ENCODE data around the gene PGAM5. TPM values are rescaled to one million over a fixed set of nuclear protein-coding genes. Genes with fewer than 3 reads are reported as not detected.

The PGAM5 gene
- total and polyA plus RNA-seq, 11 donors = 20.7 to 46.5 (median 27.6) TPM

GRCh38 chr12:132662901-132663755, 47.5 kb upstream of the PGAM5 start:
- H3K27me3 ChIP-seq = no peaks in the 10 kb centered on the region
- ATAC-seq (no peak), DNase-seq (no peak)
- H3K27ac ChIP-seq = no peak overlapping the region
- intact Hi-C loops (cut with DNase I) = no loop called here
- no peaks in the 10 kb centered on the region for H3K4me1 ChIP-seq
- TF ChIP-seq POLR2A (IDR thresholded peaks at IDR 0.05) = no peak
- TF ChIP-seq, protein P1, sequence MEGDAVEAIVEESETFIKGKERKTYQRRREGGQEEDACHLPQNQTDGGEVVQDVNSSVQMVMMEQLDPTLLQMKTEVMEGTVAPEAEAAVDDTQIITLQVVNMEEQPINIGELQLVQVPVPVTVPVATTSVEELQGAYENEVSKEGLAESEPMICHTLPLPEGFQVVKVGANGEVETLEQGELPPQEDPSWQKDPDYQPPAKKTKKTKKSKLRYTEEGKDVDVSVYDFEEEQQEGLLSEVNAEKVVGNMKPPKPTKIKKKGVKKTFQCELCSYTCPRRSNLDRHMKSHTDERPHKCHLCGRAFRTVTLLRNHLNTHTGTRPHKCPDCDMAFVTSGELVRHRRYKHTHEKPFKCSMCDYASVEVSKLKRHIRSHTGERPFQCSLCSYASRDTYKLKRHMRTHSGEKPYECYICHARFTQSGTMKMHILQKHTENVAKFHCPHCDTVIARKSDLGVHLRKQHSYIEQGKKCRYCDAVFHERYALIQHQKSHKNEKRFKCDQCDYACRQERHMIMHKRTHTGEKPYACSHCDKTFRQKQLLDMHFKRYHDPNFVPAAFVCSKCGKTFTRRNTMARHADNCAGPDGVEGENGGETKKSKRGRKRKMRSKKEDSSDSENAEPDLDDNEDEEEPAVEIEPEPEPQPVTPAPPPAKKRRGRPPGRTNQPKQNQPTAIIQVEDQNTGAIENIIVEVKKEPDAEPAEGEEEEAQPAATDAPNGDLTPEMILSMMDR (IDR thresholded peaks at IDR 0.05) = no peak
- H3K9me3 ChIP-seq = no peaks in the 10 kb centered on the region
- no peak overlapping the region for H3K4me3 ChIP-seq
- WGBS, 4 donors = 86 to 93% (median 91%) methylated on average over 28 to 29 of the region's 29 CpGs
- H3K36me3 ChIP-seq = peaks cover 2 to 99% (median 91%) of the 10 kb centered on the region in 9 donors

DNA sequence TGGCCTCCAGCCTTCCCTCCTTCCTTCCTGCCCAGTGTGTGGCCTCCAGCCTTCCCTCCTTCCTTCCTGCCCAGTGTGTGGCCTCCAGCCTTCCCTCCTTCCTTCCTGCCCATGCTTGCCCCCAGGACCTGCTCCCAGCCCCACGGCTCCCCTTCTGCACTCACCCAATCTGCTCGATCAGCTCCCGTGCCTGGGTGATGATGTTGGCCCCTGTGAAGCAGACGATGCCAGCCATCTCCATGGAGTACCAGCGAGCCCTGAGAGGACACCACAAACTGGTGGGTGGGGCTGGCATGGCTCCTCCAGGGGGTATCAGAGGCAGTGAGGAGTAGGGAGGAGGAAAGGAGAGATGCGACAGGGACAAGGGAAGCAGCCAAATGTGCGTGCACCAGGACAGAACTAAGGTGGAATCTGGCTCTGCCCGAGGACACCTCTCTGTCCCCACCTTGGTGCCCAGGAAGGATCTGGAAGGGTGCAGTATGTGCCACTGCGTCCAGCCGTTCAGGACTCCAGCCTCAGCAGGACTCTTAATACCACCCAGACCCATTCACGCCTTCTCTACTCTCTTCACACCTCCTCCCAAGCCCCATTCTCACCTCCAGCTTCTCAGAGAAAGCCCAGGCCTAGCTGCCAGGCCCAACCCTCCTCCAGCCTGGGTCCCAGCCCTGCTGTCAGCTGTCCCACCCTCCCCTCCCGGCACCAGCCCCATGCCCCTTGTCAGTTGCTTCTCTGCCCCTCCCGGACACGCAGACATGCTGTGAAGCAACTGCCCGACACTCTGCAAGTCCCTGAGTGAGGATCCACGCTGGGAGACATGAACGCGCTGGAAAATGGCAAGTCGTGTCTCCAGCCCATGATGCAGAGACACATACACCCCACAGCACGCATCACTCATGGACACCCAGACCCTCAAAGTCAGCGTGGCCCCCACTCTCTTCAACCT, 46.2 kb upstream of the PGAM5 start:
- DNase-seq = no peak
- TF ChIP-seq, protein P1 (IDR thresholded peaks at IDR 0.05) = no peak
- no peak for TF ChIP-seq POLR2A (IDR thresholded peaks at IDR 0.05)
- Histone ChIP-seq H3K36me3 (peaks cover 0 to 98% (median 91%) of the 10 kb centered on the region in 9 donors), H3K9me3 (no peaks in the 10 kb centered on the region), H3K27me3 (no peaks in the 10 kb centered on the region), H3K4me3 (no peak overlapping the region), H3K4me1 (no peaks in the 10 kb centered on the region), H3K27ac (no peak overlapping the region)
- ATAC-seq = no peak
- intact Hi-C loops (cut with DNase I) = no loop called here
- 86 to 93% (median 88%) methylated on average over 21 of the region's 21 CpGs for WGBS, 4 donors

DNA sequence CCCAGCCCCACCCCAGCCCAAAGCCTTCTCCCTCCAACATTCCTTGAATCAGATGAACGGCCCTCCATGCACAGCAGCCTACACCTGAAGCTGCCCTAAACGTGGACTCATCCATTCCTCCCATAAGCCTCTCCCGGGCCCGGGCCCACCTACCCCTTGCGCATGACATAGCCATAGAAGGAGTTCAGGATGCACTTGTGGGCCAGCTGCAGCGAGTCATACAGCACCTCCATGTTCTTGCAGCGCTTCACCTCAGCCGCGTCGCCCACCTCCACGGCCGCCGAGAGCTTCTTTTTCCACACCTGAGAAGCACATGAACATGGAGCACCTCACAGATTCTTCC, 45.5 kb upstream of the PGAM5 start:
- intact Hi-C loops (cut with DNase I) = no loop called here
- TF ChIP-seq, protein P1 (IDR thresholded peaks at IDR 0.05) = no peak
- TF ChIP-seq POLR2A (IDR thresholded peaks at IDR 0.05) = no peak

GRCh38 chr12:132665794-132666193, 44.8 kb upstream of the PGAM5 start:
- H3K27ac ChIP-seq = no peak overlapping the region
- TF ChIP-seq POLR2A (IDR thresholded peaks at IDR 0.05) = no peak
- TF ChIP-seq, protein P1 (IDR thresholded peaks at IDR 0.05) = no peak
- intact Hi-C loops (cut with DNase I) = no loop called here
- no peak overlapping the region for H3K4me3 ChIP-seq
- WGBS, 4 donors = 90 to 97% (median 93%) methylated on average over 6 of the region's 6 CpGs
- DNase-seq (no peak), ATAC-seq (no peak)
- H3K36me3 ChIP-seq = peaks cover 0 to 93% (median 82%) of the 10 kb centered on the region in 9 donors
- H3K4me1 ChIP-seq = no peaks in the 10 kb centered on the region
- H3K9me3 ChIP-seq = no peaks in the 10 kb centered on the region
- H3K27me3 ChIP-seq = no peaks in the 10 kb centered on the region

More for the DNA sequence above, 45.5 kb upstream of the PGAM5 start:
- H3K9me3 ChIP-seq = no peaks in the 10 kb centered on the region
- WGBS, 4 donors = 93 to 96% (median 95%) methylated on average over 13 of the region's 13 CpGs
- no peak for DNase-seq
- no peaks in the 10 kb centered on the region for H3K4me1 ChIP-seq
- no peak for ATAC-seq
- no peaks in the 10 kb centered on the region for H3K27me3 ChIP-seq
- H3K4me3 ChIP-seq = no peak overlapping the region
- no peak overlapping the region for H3K27ac ChIP-seq
- peaks cover 0 to 95% (median 88%) of the 10 kb centered on the region in 9 donors for H3K36me3 ChIP-seq

Measured in heart left ventricle (tissue), 16 donors.